SU-DHL-6 (cell line): ENCODE results near the gene IKZF2.

Experiments
- H2AFZ ChIP-seq: fragments of 200-600 bp; sonication (generic); 2 replicates; pipeline ENCODE4 v1.6.1; 2014; ENCODE audit warnings: low read depth, mild to moderate bottlenecking, moderate library complexity, mixed read lengths, antibody characterized with exemption, low read length; ENCODE audit not compliant: severe bottlenecking
- H3F3A ChIP-seq: fragments of 200-600 bp; shearing (Covaris generic); 2 replicates; pipeline ENCODE4 v1.6.0; 2016; ENCODE audit warnings: antibody characterized with exemption, mild to moderate bottlenecking; ENCODE audit not compliant: insufficient read depth
- H3K27ac ChIP-seq: fragments of 200-600 bp; sonication (generic); 2 replicates; pipeline ENCODE4 v1.5.1; 2016; ENCODE audit warnings: low read depth, mild to moderate bottlenecking, low read length, moderate library complexity, mixed read lengths
- H3K27me3 ChIP-seq: fragments of 200-600 bp; sonication (generic), shearing (Covaris generic); 2 replicates; pipeline ENCODE4 v1.6.0; 2014; ENCODE audit warnings: mild to moderate bottlenecking, low read length
- H3K36me3 ChIP-seq: fragments of 200-600 bp; sonication (generic); 2 replicates; pipeline ENCODE4 v1.6.1; 2014; ENCODE audit warnings: mild to moderate bottlenecking, low read length, mixed read lengths
- H3K4me2 ChIP-seq: fragments of 300-600, 200-600 bp; shearing (Covaris generic), sonication (generic); 2 replicates; pipeline ENCODE4 v1.6.0; 2014; ENCODE audit warnings: low read length, low read depth, mild to moderate bottlenecking; ENCODE audit not compliant: poor library complexity, severe bottlenecking
- H3K4me3 ChIP-seq: fragments of 200-600 bp; sonication (generic); 2 replicates; pipeline ENCODE4 v1.5.1; 2014; ENCODE audit warnings: antibody characterized with exemption, low read length, mild to moderate bottlenecking, mixed read lengths; ENCODE audit not compliant: insufficient read depth, poor library complexity, severe bottlenecking
- H3K79me2 ChIP-seq: fragments of 200-600 bp; sonication (generic); 2 replicates; pipeline ENCODE4 v1.6.1; 2014; ENCODE audit warnings: mild to moderate bottlenecking, low read length, moderate library complexity; ENCODE audit not compliant: insufficient read depth
- H3K9ac ChIP-seq: fragments of 200-600 bp; sonication (generic); 2 replicates; pipeline ENCODE4 v1.7.0; 2014; ENCODE audit warnings: mild to moderate bottlenecking, low read length
- H3K9me2 ChIP-seq: fragments of 200-600 bp; sonication (generic); replicated peaks from 2 replicates; pipeline ENCODE4 v1.6.1; 2014; ENCODE audit warnings: low read length; ENCODE audit not compliant: insufficient read depth
- H3K9me3 ChIP-seq: fragments of 200-600 bp; sonication (generic); 2 replicates; pipeline ENCODE4 v1.6.1; 2014; ENCODE audit warnings: low read length, mixed read lengths; ENCODE audit not compliant: insufficient read depth
- H4K20me1 ChIP-seq: fragments of 200-600 bp; sonication (generic); 2 replicates; pipeline ENCODE4 v1.6.1; 2014; ENCODE audit warnings: low read depth, mild to moderate bottlenecking, antibody characterized with exemption, low read length, moderate library complexity, mixed read lengths
- CTCF ChIP-seq: fragments of 200-600 bp; sonication (generic); IDR thresholded peaks from one replicate; pipeline ENCODE4 v1.5.1; 2017; ENCODE audit warnings: antibody characterized with exemption, mild to moderate bottlenecking, low read length, moderate library complexity; ENCODE audit not compliant: insufficient read depth, poor library complexity, severe bottlenecking
- EZH2phosphoT487 ChIP-seq: fragments of 200-600 bp; sonication (generic), shearing (Covaris generic); conservative IDR thresholded peaks from 2 replicates; pipeline ENCODE4 v1.6.1; 2018; ENCODE audit warnings: mild to moderate bottlenecking, antibody characterized with exemption, low read length, moderate library complexity, mixed read lengths

The IKZF2 gene

GRCh38 chr2:213089438-213089837 is 62.0 kb downstream of the IKZF2 start:
- Histone ChIP-seq H3K4me2 (no peak overlapping the region), H4K20me1 (no peaks in the 10 kb centered on the region), H3K9ac (no peak overlapping the region), H3K9me3 (no peaks in the 10 kb centered on the region), H3K4me3 (no peak overlapping the region), H3F3A (peaks cover 6% of the 10 kb centered on the region; the same call in 1 of the 2 replicates), H2AFZ (no peak overlapping the region), H3K36me3 (0 out of 2 replicates have a peak, but pooled peaks cover 3% of the 10 kb centered on the region), H3K9me2 (no peaks in the 10 kb centered on the region), H3K79me2 (peaks cover 80% of the 10 kb centered on the region), H3K27me3 (no peaks in the 10 kb centered on the region), H3K27ac (no peak overlapping the region)
- TF ChIP-seq EZH2phosphoT487: no peak
- TF ChIP-seq CTCF: no peak

GRCh38 chr2:213087040-213087439 is 64.4 kb downstream of the IKZF2 start:
- TF ChIP-seq CTCF (no peak), EZH2phosphoT487 (no peak)
- Histone ChIP-seq H4K20me1 (no peaks in the 10 kb centered on the region), H3K9me2 (no peaks in the 10 kb centered on the region), H3K9me3 (no peaks in the 10 kb centered on the region), H3K27ac (no peak overlapping the region), H3K27me3 (no peaks in the 10 kb centered on the region), H3K9ac (no peak overlapping the region), H3K36me3 (0 out of 2 replicates have a peak, but pooled peaks cover 3% of the 10 kb centered on the region), H3K79me2 (peaks cover 67% of the 10 kb centered on the region), H3F3A (peaks cover 8% of the 10 kb centered on the region; the same call in 1 of the 2 replicates), H3K4me3 (no peak overlapping the region), H2AFZ (no peak overlapping the region), H3K4me2 (no peak overlapping the region)

GRCh38 chr2:213086571-213086970 is 64.8 kb downstream of the IKZF2 start:
- H3K9me2 ChIP-seq: no peaks in the 10 kb centered on the region
- no peak overlapping the region for H3K9ac ChIP-seq
- H3K4me3 ChIP-seq: no peak overlapping the region
- no peak overlapping the region for H3K27ac ChIP-seq
- H4K20me1 ChIP-seq: no peaks in the 10 kb centered on the region
- peaks cover 8% of the 10 kb centered on the region; the same call in 1 of the 2 replicates for H3F3A ChIP-seq
- peaks cover 71% of the 10 kb centered on the region for H3K79me2 ChIP-seq
- no peaks in the 10 kb centered on the region for H3K27me3 ChIP-seq
- 0 out of 2 replicates have a peak, but pooled peaks cover 3% of the 10 kb centered on the region for H3K36me3 ChIP-seq
- no peaks in the 10 kb centered on the region for H3K9me3 ChIP-seq
- H2AFZ ChIP-seq: no peak overlapping the region
- no peak for TF ChIP-seq CTCF
- no peak for TF ChIP-seq EZH2phosphoT487
- H3K4me2 ChIP-seq: no peak overlapping the region
